GM12801 (cell line): Measurements from ENCODE around the gene GUCY2D.

Source experiments
- TF ChIP-seq, protein P1 (sequence below): IDR thresholded peaks from one replicate; pipeline ENCODE4 v1.5.1; 2011; ENCODE audit warnings: control low read depth; ENCODE audit not compliant: insufficient read length; ENCODE audit errors: extremely low read depth

GUCY2D gene

DNA sequence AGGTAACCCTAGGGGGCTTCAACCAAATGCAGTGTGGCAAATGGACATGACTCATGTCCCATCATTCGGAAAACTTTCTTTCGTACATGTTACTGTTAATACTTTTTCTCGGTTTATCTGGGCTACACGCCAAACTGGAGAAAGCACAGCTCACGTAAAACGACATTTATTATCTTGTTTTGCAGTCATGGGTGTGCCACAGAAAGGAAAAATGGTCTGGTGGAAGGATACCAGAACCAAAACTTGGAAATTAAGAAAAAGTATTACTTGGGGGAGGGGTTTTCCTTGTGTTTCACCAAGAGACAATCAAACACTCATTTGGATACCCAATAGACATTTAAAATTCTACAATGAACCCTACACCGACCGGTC is 60.0 kb downstream of the GUCY2D start:
- TF ChIP-seq, protein P1, sequence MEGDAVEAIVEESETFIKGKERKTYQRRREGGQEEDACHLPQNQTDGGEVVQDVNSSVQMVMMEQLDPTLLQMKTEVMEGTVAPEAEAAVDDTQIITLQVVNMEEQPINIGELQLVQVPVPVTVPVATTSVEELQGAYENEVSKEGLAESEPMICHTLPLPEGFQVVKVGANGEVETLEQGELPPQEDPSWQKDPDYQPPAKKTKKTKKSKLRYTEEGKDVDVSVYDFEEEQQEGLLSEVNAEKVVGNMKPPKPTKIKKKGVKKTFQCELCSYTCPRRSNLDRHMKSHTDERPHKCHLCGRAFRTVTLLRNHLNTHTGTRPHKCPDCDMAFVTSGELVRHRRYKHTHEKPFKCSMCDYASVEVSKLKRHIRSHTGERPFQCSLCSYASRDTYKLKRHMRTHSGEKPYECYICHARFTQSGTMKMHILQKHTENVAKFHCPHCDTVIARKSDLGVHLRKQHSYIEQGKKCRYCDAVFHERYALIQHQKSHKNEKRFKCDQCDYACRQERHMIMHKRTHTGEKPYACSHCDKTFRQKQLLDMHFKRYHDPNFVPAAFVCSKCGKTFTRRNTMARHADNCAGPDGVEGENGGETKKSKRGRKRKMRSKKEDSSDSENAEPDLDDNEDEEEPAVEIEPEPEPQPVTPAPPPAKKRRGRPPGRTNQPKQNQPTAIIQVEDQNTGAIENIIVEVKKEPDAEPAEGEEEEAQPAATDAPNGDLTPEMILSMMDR: no peak

DNA sequence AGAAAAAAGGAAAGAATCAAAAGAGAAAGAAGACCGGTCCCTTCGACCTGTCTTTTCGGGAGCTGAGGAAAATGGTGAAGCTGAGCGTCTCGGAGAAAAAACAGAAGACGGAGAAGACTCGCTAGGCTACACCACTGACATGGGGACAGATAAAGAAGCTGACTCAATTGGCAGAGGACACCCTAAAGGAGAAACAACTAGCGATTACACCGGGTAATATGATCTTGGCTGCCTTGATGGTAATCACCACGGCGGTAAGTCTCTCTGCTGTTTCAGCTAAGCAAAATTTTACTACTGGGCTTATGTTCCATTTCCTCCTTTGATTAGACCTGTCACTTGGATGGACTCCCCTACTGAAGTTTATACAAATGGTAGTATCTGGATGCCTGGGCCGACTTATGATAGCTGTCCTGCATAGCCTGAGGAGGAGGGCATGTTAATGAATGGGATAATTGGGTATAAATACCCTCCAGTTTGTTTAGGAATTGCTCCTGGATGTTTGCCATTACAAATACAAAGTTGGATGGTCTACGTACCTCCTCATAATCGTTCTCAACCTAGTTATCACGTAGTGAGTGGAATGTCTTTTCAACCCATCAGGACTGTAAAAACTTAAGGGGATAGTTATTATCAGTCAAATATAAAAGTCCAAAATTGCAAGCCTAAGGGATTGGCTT is 60.5 kb downstream of the GUCY2D start:
- TF ChIP-seq, protein P1: no peak

DNA sequence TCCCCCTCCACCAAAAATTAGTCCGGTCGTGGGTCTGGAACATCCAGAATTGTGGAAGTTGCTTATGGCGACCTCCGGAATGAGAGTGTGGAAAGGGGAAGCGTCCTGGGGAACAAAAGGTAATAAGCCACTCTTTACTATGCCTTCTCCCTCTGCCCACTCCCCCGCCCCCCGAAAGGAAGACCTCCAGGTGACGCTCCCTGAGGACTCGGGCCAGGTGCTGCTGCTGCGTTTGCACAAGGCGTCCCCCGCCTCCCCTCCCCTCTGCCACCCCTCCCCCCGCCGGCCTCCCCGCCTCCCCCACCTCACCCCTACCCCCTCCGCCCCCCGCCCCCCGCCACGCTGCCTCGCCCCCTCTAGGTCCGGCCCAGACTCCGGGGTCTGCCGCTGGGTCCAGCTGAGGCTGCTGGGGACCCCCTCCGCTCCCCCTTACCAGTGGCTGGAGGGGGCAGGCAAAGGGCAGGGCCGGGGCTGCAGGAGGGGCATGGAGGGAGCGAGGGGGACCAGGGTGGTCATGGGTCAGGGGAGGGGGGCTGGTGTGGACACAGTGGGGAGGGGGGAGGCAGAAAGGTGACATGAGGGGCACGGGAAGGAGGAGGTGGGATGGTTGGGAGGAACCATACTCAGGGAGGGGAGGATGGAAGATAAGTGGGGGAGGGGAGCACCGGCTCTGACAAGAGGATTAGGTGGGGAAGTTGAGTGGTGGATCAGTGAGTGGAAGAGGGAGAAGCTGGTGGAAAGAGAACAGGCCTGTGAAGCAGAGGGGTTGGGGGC is 61.5 kb downstream of the GUCY2D start:
- TF ChIP-seq, protein P1: no peak

DNA sequence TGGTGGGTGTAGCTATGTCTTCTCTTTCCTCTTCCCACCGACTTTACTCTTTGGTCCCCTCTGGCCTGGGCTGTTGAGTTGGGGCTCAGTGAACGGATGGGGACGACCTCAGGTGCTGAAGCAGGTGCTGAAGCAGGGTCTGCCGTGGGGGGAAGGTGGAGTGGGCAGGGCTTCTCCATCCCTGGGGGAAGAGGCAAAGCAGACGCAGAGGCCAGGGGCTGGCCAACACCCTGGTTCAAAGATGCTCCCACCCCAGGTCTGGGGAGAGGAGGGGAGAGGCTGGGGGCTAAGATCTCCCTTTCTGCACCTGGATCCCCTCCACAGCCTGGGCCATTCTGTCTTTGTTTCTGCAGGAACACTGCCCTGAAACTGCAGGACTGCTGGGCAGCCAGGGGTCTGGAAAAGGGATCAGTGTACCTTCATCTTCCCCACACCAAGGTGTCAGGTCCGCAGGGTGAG is 62.2 kb downstream of the GUCY2D start:
- TF ChIP-seq, protein P1: no peak

DNA sequence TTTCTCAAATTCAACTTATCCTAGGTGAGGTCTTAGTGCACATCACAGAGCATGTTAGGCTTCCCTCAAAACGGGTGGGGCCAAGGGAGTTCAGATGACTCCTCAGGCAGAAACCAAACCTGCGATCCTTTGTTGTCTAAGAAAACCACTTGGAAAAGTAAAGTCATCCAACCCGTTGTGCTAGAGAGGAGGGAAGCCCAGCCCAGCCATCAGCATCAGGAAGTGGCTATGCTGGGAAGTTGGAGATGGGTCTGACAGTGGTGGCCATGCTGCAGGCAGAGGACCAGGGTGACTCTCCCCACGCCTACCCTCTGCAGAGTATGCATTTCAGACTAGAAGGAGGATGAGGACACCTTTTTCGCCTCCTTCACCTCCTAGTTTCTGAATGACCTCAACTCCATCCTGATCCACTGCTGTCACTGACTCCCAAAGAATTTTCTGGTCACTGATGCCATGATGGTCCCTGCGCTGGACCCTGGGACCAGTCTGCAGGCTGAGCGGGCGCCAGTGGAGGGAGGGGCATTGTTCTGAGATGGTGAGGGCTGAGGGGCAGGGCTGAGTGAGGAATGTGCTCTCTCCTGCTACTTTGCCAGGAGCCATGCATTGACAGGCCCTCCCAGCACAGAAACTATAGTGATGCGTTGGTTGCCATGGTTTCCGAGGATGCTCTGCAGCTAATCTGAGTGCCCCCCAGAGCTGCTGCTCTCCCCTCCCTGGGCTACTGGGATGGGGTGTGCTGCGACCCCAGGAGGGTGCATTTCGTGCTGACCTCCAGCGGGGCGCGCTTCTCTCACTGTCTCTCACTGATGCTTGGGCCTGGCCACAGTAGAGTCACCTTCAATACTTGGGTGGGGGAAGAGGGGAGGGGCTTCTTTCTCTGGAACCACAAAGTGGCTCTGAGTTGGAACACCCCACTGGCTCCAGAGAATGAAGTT is 64.7 kb downstream of the GUCY2D start:
- TF ChIP-seq, protein P1: no peak

DNA sequence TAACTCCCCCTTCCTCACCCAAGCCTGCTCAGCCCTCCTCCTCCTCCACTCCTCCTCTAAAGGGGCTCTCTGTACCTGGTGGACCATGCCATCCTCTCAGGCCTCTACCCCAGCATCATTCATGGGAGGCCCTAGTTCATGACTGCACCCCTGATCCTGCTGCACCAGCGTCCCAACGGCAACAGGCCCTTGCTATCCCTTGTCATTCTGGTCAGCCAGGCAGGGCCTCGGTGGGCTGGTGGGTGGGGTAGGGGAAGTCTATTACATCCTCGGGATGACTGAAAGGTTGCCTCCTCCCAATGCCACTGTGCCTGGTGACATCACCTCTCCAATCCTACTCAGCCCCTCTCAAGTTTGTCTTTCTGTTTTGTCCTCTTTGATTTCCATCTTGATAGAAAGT is 65.4 kb downstream of the GUCY2D start:
- TF ChIP-seq, protein P1: no peak
